Measurements from ENCODE around the gene NUDT21.

The NUDT21 gene

GRCh38 chr16:56475201-56475600 is 24.1 kb upstream of the NUDT21 start:
- Histone ChIP-seq H3K9me3 (ENCODE audit: control insufficient read depth, insufficient read depth, low read length) (no peaks in the 10 kb centered on the region), H3K36me3 (ENCODE audit: insufficient read depth, low read length) (peaks cover 33% of the 10 kb centered on the region), H3K4me1 (ENCODE audit: insufficient read depth, low read length) (peaks cover 10% of the 10 kb centered on the region), H3K9ac (ENCODE audit: low read depth, low read length) (no peak overlapping the region)

GRCh38 chr16:56470666-56471065 is 19.5 kb upstream of the NUDT21 start:
- no peaks in the 10 kb centered on the region for H3K9me3 ChIP-seq (ENCODE audit: control insufficient read depth, insufficient read depth, low read length)
- H3K9ac ChIP-seq (ENCODE audit: low read depth, low read length), result no peak overlapping the region
- peaks cover 6% of the 10 kb centered on the region; the same call in 1 of the 2 replicates for H3K4me1 ChIP-seq (ENCODE audit: insufficient read depth, low read length)
- peaks cover 36% of the 10 kb centered on the region for H3K36me3 ChIP-seq (ENCODE audit: insufficient read depth, low read length)

GRCh38 chr16:56470232-56470631 is 19.1 kb upstream of the NUDT21 start:
- no peaks in the 10 kb centered on the region for H3K9me3 ChIP-seq (ENCODE audit: control insufficient read depth, insufficient read depth, low read length)
- peaks cover 6% of the 10 kb centered on the region; the same call in 1 of the 2 replicates for H3K4me1 ChIP-seq (ENCODE audit: insufficient read depth, low read length)
- no peak overlapping the region for H3K9ac ChIP-seq (ENCODE audit: low read depth, low read length)
- peaks cover 35% of the 10 kb centered on the region for H3K36me3 ChIP-seq (ENCODE audit: insufficient read depth, low read length)

GRCh38 chr16:56469748-56470147 is 18.6 kb upstream of the NUDT21 start:
- Histone ChIP-seq H3K9ac (ENCODE audit: low read depth, low read length) (no peak overlapping the region), H3K36me3 (ENCODE audit: insufficient read depth, low read length) (peaks cover 36% of the 10 kb centered on the region), H3K4me1 (ENCODE audit: insufficient read depth, low read length) (peaks cover 2% of the 10 kb centered on the region; the same call in 1 of the 2 replicates), H3K9me3 (ENCODE audit: control insufficient read depth, insufficient read depth, low read length) (no peaks in the 10 kb centered on the region)

GRCh38 chr16:56468800-56469199 is 17.7 kb upstream of the NUDT21 start:
- peaks cover 39% of the 10 kb centered on the region for H3K36me3 ChIP-seq (ENCODE audit: insufficient read depth, low read length)
- no peaks in the 10 kb centered on the region for H3K9me3 ChIP-seq (ENCODE audit: control insufficient read depth, insufficient read depth, low read length)

GRCh38 chr16:56466344-56466743 is 15.2 kb upstream of the NUDT21 start:
- Histone ChIP-seq H3K9me3 (ENCODE audit: control insufficient read depth, insufficient read depth, low read length) (no peaks in the 10 kb centered on the region), H3K9ac (ENCODE audit: low read depth, low read length) (no peak overlapping the region), H3K36me3 (ENCODE audit: insufficient read depth, low read length) (peaks cover 26% of the 10 kb centered on the region), H3K4me1 (ENCODE audit: insufficient read depth, low read length) (no peaks in the 10 kb centered on the region)

More at GRCh38 chr16:56468800-56469199, 17.7 kb upstream of the NUDT21 start:
- no peak overlapping the region for H3K9ac ChIP-seq (ENCODE audit: low read depth, low read length)
- no peaks in the 10 kb centered on the region for H3K4me1 ChIP-seq (ENCODE audit: insufficient read depth, low read length)

GRCh38 chr16:56463153-56463552 is 12.0 kb upstream of the NUDT21 start:
- Histone ChIP-seq H3K9ac (ENCODE audit: low read depth, low read length) (no peak overlapping the region), H3K36me3 (ENCODE audit: insufficient read depth, low read length) (peaks cover 15% of the 10 kb centered on the region), H3K9me3 (ENCODE audit: control insufficient read depth, insufficient read depth, low read length) (no peaks in the 10 kb centered on the region), H3K4me1 (ENCODE audit: insufficient read depth, low read length) (no peaks in the 10 kb centered on the region)

GRCh38 chr16:56462064-56462796 is 11.1 kb upstream of the NUDT21 start:
- Histone ChIP-seq H3K9me3 (ENCODE audit: control insufficient read depth, insufficient read depth, low read length) (no peaks in the 10 kb centered on the region), H3K4me1 (ENCODE audit: insufficient read depth, low read length) (no peaks in the 10 kb centered on the region), H3K9ac (ENCODE audit: low read depth, low read length) (no peak overlapping the region), H3K36me3 (ENCODE audit: insufficient read depth, low read length) (peaks cover 17% of the 10 kb centered on the region)

GRCh38 chr16:56460101-56460500 is 9.0 kb upstream of the NUDT21 start:
- Histone ChIP-seq H3K9ac (ENCODE audit: low read depth, low read length) (no peak overlapping the region), H3K9me3 (ENCODE audit: control insufficient read depth, insufficient read depth, low read length) (no peaks in the 10 kb centered on the region), H3K4me1 (ENCODE audit: insufficient read depth, low read length) (no peaks in the 10 kb centered on the region), H3K36me3 (ENCODE audit: insufficient read depth, low read length) (peaks cover 17% of the 10 kb centered on the region)

GRCh38 chr16:56457927-56458470 is 6.9 kb upstream of the NUDT21 start:
- H3K9ac ChIP-seq (ENCODE audit: low read depth, low read length), result no peak overlapping the region
- no peaks in the 10 kb centered on the region for H3K9me3 ChIP-seq (ENCODE audit: control insufficient read depth, insufficient read depth, low read length)
- no peaks in the 10 kb centered on the region for H3K4me1 ChIP-seq (ENCODE audit: insufficient read depth, low read length)
- H3K36me3 ChIP-seq (ENCODE audit: insufficient read depth, low read length), result peaks cover 28% of the 10 kb centered on the region

- Histone ChIP-seq H3K9me3 (ENCODE audit: control insufficient read depth, insufficient read depth, low read length) (no peaks in the 10 kb centered on the region), H3K4me1 (ENCODE audit: insufficient read depth, low read length) (no peaks in the 10 kb centered on the region; the same call in 1 of the 2 replicates), H3K9ac (ENCODE audit: low read depth, low read length) (peak overlapping the region; percentile 70), H3K36me3 (ENCODE audit: insufficient read depth, low read length) (peaks cover 21% of the 10 kb centered on the region)
Measured at GRCh38 chr16:56451753-56452689, 889 bp upstream of the NUDT21 start.

GRCh38 chr16:56450275-56450985 is 702 bp downstream of the NUDT21 start:
- no peaks in the 10 kb centered on the region; the same call in 1 of the 2 replicates for H3K4me1 ChIP-seq (ENCODE audit: insufficient read depth, low read length)
- H3K9me3 ChIP-seq (ENCODE audit: control insufficient read depth, insufficient read depth, low read length), result no peaks in the 10 kb centered on the region
- peak overlapping the region; percentile 82 for H3K9ac ChIP-seq (ENCODE audit: low read depth, low read length)
- H3K36me3 ChIP-seq (ENCODE audit: insufficient read depth, low read length), result peaks cover 19% of the 10 kb centered on the region

- no peaks in the 10 kb centered on the region for H3K9me3 ChIP-seq (ENCODE audit: control insufficient read depth, insufficient read depth, low read length)
- peaks cover 13% of the 10 kb centered on the region; the same call in 1 of the 2 replicates for H3K36me3 ChIP-seq (ENCODE audit: insufficient read depth, low read length)
- H3K4me1 ChIP-seq (ENCODE audit: insufficient read depth, low read length), result no peaks in the 10 kb centered on the region; the same call in 1 of the 2 replicates
- no peak overlapping the region for H3K9ac ChIP-seq (ENCODE audit: low read depth, low read length)
Measured at GRCh38 chr16:56448005-56448404, 3.1 kb downstream of the NUDT21 start.

- Histone ChIP-seq H3K36me3 (ENCODE audit: insufficient read depth, low read length) (peaks cover 13% of the 10 kb centered on the region; the same call in 1 of the 2 replicates), H3K9ac (ENCODE audit: low read depth, low read length) (no peak overlapping the region), H3K4me1 (ENCODE audit: insufficient read depth, low read length) (no peaks in the 10 kb centered on the region; the same call in 1 of the 2 replicates), H3K9me3 (ENCODE audit: control insufficient read depth, insufficient read depth, low read length) (no peaks in the 10 kb centered on the region)
Measured at GRCh38 chr16:56447286-56447685, 3.8 kb downstream of the NUDT21 start.
